DMS79 (cell line): Measurements from ENCODE around the gene CYP2W1.
"Not testable (repeated sequence)": the region's sequence is repeated elsewhere in the genome, so short reads cannot be mapped to it uniquely, and the experiment has no call there.

Source experiments
- DNase-seq: peaks from one replicate; lab custom pipeline; 2025; lab: John Stamatoyannopoulos, UW

Gene CYP2W1

DNA sequence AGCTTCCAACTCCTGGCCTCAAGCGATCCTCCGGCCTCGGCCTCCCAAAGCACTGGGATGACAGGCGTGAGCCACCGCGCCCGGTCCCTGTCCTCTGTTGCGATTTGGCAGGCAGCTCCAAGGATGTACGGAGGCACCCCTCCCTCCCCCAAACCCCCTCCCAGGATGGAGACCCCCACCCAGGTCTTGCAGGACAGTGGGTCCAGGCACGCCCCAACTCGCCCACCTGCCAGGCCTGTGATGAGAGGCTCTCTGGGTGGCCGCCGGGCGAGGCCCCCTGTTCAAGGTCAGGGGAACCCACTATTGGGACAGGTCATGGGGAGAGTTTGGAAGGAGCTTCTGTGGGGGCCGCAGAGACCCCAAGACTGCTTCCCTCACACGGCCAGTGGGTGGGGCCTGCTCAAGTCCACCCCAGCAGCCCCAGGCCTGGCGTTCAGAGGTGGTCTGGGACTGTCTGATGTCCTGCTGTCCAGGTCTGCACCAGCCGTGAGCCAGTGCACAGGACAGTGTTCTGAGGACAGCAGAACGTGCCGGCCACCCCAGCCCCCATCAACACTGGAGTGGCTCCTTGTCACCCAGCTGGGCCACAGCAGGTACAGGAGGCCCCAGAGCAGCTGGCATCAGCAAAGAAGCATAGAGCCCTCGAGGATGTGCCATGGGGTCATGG lies 31.0 kb upstream of the CYP2W1 start:
- no peak for DNase-seq

DNA sequence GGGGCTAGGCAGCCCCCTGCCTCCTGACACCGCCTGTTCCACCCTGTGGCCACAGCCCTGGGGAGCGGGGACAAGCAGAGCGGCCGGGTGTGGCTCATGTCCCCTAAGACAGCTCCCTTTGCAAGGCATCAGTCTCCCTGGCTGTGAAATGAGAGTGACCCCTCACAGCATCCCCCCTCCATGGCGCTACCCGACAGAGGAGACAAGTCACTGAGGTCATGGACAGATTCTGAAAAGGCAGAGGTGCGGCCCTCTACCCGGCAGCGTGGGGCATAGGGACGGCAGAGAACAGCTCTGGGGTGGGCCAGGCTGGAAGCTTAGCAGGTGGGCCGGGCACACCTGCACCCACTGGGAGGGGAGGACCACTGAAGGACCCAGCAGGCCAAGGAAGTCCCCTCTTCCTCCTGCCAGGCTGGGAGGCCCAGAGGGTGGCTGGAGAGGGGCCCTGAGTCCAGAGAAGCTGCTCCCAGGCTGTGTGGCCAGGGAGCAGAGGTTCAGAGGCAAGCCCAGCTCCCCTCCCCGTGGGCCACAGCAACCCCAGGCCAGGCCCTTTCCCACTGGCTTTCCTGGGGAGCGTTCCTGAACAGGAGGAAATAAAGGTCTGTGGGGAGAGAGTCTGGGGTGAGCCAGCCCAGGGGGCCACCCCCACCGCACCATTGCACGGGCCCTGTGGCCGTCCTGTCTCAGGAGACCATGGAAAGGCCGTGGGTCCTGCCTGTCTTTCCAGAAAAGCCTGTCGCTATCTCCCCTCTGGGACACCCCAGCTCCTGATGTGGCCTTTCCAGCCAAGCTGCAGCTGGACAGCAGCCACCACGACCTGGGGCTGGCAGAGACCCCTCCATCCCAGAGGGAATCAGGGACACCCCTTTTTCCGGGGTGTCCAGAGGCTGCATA lies 30.2 kb upstream of the CYP2W1 start:
- DNase-seq = no peak

DNA sequence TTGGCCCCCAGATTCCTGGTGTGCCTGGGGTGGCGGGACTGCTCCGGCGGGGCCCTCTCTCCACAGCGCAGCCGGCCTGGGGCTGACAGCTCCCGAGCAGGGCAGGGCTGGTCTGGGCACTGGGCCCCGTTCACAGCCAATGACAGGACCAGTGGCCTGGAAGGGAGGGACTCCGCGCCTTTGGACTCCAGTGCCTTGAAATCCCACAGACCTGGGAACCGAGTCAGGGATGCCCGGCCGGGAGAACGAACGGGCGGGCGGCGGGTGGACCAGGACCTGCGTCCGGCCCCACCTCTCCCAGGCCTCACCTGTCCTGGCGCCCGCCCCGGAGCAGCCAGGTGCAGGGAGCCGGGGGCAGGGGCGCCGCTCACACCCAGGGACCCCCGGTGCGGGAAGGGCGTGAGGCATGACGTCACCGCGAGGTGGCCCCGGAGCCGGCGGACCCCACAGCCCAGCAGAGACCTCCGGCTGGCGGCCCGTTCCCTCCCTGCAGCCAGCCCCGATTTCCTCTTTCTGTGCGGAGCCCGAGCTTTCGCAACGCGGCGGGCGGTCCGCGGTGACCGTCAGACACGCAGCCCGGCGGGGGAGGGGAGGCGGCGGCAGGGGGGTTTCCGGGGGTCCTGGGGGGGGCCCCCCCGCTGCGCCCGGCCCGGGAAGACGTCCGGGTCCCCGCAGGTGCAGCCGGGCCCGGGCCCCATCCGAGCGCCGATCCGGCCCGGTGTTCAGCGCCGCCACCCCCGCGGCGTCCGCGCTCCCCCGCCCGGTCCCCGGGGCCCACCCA lies 29.2 kb upstream of the CYP2W1 start:
- DNase-seq = no peak

- no peak for DNase-seq
Observed at GRCh38 chr7:954330-955238, 28.4 kb upstream of the CYP2W1 start, which contains the start of gene ADAP1. ADAP1 (minus strand) TSS chr7:954680; CDS start chr7:954477, 203 bp downstream.

DNA sequence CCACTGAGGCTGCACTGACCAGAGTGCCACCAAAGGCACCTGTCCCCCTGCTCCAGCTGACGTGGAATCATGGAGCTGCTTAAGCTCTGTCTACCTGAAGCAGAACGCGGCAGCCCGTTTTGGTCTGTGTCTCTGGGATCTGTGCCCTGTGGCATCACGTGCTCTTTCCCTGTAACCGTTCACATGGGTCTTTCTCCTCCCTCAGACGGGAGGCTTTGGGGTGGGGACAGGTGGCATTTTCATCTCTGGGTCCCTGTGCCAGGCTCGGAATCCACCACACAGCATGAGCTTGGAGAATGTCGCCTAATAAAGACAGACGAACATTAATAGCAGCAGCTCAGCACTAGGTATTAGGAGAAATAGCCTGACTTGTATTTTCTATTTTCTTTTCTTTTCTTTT lies 26.9 kb upstream of the CYP2W1 start:
- no peak for DNase-seq

GRCh38 chr7:957418-958220 lies 25.4 kb upstream of the CYP2W1 start:
- no peak for DNase-seq

GRCh38 chr7:958221-959200 lies 24.5 kb upstream of the CYP2W1 start:
- DNase-seq = no peak

DNA sequence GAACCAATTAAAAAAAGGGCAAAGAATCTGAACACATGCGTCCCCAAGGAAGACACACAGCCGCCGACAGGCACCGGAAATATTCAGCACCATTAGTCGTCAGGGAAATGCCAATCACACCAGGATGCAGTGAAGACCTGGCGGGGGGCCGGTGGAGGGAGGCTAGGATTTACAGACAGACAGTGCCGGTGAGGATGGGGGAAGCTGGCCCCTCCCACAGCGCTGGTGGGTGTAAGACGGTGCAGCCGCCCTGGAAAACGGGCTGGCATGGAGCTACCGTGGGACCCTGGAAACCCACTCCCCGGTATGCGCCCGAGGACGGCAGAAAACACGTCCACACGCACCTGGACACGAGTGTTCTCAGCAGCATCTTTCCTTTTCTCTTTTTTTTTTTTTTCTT lies 23.7 kb upstream of the CYP2W1 start:
- no peak for DNase-seq

GRCh38 chr7:959740-960139 lies 23.2 kb upstream of the CYP2W1 start:
- not testable (repeated sequence) for DNase-seq

GRCh38 chr7:960269-960871 lies 22.6 kb upstream of the CYP2W1 start:
- DNase-seq = no peak

GRCh38 chr7:960972-961371 lies 22.0 kb upstream of the CYP2W1 start:
- DNase-seq = not testable (repeated sequence)

GRCh38 chr7:961546-962400 lies 21.2 kb upstream of the CYP2W1 start:
- no peak for DNase-seq

DNA sequence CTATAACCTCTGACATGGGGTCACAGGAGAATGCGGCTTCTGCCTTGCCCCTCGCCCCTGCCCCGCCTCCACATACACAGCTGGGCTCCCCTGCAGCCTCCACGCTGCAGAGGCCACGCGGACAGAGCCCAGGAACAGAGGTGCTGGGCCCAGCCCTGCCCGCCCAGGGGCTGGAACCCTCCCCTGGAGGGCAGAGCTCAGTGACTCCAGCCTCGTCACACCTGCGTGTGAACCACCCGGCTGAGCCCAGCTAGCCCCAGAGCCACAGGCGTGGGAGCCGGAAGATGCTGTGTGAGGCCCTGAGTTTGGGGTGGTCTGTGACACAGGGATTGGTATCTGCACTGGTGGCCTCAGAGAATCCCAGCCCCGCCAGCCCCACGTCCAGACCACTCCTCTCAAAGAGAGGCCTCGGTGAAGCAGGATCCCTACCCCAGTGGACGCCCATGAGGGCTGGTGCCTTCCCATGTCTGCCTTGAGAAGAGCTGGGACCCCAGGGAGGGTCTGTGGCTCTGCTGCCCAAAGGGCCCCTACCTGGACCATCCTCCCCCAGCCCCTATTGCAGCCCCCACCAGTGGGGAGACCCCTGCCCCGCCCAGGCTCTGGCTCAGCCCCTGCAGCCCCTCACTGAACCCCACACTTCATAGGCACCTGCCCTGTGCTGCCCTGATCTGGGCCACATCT lies 20.4 kb upstream of the CYP2W1 start:
- DNase-seq = no peak

- DNase-seq = no peak
Observed at GRCh38 chr7:963236-964078, 19.5 kb upstream of the CYP2W1 start.

GRCh38 chr7:964401-965231 lies 18.4 kb upstream of the CYP2W1 start:
- DNase-seq = no peak
